Prostate gland (tissue), 2 donors: Measurements from ENCODE around the gene SRP9.

Experiments
- POLR2A ChIP-seq: fragments of 450-650 bp; IDR thresholded peaks from one replicate; pipeline ENCODE4 v1.6.1; 2016; ENCODE audit warnings: antibody characterized with exemption, mild to moderate bottlenecking
- TF ChIP-seq, protein P1 (sequence below), 4 experiments: fragments of 200-600 bp in 2 of 4; fragments of 450-650 bp in 2 of 4; sonication (generic) in 2 of 4; IDR thresholded peaks; 1 replicate in 3 of 4; 2 replicates in 1 of 4; pipeline ENCODE4 v1.5.1; 2016 to 2019; ENCODE audit warnings: antibody characterized with exemption in 4 of 4, mild to moderate bottlenecking in 2 of 4, moderate library complexity in 2 of 4

DNA sequence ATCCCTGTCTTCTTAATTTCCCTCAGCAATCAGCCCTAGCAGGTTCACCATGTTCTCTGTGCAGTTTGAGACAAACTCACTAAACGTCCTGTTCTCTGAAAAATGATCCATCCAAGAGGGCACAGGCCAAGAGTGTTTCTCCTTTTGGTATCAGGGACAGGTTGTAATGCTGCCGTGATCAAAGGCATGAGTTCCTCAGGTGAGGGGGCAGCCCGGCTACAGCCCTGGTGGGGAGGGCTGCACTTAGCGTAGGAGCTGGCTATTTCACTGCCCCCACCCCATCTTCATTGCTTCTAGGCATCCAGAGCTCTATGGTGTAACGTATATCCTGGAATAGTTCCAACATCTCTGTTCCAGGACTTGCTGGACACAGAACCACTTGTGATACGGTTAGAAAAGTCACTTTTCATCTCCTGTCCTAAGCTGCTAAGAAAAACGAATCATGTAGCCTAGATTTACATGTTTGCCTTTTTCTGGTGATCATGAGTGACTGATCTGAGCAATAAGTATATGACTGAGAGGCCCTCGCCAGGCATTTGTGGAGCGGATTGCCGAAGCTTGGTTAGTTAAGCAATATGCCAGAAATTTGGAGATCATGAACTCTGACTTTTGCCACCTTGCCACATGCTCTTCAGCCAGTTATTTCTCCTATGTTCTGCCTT, 41.1 kb upstream of the SRP9 start:
- TF ChIP-seq, protein P1, sequence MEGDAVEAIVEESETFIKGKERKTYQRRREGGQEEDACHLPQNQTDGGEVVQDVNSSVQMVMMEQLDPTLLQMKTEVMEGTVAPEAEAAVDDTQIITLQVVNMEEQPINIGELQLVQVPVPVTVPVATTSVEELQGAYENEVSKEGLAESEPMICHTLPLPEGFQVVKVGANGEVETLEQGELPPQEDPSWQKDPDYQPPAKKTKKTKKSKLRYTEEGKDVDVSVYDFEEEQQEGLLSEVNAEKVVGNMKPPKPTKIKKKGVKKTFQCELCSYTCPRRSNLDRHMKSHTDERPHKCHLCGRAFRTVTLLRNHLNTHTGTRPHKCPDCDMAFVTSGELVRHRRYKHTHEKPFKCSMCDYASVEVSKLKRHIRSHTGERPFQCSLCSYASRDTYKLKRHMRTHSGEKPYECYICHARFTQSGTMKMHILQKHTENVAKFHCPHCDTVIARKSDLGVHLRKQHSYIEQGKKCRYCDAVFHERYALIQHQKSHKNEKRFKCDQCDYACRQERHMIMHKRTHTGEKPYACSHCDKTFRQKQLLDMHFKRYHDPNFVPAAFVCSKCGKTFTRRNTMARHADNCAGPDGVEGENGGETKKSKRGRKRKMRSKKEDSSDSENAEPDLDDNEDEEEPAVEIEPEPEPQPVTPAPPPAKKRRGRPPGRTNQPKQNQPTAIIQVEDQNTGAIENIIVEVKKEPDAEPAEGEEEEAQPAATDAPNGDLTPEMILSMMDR (IDR thresholded peaks at IDR 0.05), result no peak
- no peak for TF ChIP-seq POLR2A
